Nephron (organoid): ENCODE results near the gene ZNF785.

ENCODE experiments used
- H3K27ac Mint-ChIP-seq, 3 experiments: 2 replicates each; pipeline ENCODE4 v1.8.0; 2020; ENCODE audit warnings: mixed read lengths in 3 of 3, mild to moderate bottlenecking in 2 of 3, moderate library complexity in 1 of 3
- H3K27me3 Mint-ChIP-seq: 2 replicates; pipeline ENCODE4 v1.8.0; 2021; ENCODE audit warnings: low read depth, mild to moderate bottlenecking, moderate library complexity, mixed read lengths
- H3K36me3 Mint-ChIP-seq: 2 replicates; pipeline ENCODE4 v1.8.0; 2020; ENCODE audit warnings: low read depth, mixed read lengths
- H3K4me1 Mint-ChIP-seq: 2 replicates; pipeline ENCODE4 v1.8.0; 2020; ENCODE audit warnings: mixed read lengths
- H3K4me3 Mint-ChIP-seq, 3 experiments: 2 replicates each; pipeline ENCODE4 v1.8.0; 2020; ENCODE audit warnings: mild to moderate bottlenecking in 3 of 3, mixed read lengths in 3 of 3, moderate library complexity in 2 of 3
- H3K9me3 Mint-ChIP-seq: 2 replicates; pipeline ENCODE4 v1.8.0; 2020; ENCODE audit warnings: mixed read lengths
- CTCF ChIP-seq, 3 experiments: fragments of 200-600 bp; sonication (generic); IDR thresholded peaks; one replicate each; pipeline ENCODE4 v1.5.0; 2021; ENCODE audit warnings: antibody characterized with exemption in 3 of 3; ENCODE audit not compliant: unreplicated experiment in 3 of 3

Gene ZNF785

DNA sequence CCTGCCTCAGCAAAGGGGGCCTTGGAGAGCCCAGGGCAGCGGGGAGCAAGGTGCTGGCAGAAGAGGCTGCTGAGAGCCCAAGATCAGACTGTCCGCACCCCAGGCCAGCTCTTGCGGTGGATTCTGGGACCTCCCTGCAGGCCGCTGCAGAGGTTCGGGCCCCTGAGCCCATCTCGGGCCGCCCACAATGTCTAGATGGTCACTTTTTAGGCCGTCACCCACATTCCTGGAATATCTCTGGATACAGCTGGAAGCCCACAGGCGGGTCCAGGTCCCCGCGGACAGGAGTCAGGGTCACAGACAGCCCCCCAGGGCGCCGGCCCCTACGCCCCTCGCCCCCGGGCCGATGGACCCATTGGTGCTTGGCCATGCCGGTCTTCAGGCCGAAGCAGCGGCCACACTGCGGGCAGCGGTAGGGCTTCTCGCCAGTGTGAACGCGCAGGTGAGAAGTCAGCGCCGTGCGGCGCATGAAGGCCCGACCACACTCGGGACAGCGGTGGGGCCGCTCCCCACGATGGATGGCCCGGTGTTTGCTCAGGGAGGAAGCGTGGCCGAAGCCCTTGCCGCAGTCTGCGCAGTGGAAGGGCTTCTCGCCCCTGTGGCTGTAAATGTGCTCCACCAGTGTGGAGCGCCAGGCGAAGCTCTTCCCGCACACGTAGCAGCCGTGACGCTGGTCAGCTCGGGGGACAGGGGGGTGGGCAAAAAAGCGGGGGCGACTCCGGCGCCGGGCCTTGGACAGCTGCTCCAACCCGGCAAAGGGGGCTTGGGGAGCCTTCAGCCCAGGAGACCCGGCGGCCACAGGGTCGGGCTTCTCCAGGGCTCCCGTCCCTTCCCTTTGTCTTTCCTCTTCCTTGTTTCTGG is 53.0 kb downstream of the ZNF785 start:
- Mint-ChIP-seq H3K4me1 (peaks cover 32% of the 10 kb centered on the region), H3K9me3 (no peaks in the 10 kb centered on the region), H3K27me3 (no peaks in the 10 kb centered on the region), H3K27ac (peak overlapping the region; percentile 78 to 98 (median 97)), H3K36me3 (peaks cover 11% of the 10 kb centered on the region), H3K4me3 (peak overlapping the region; percentile 86 to 94 (median 88))
- TF ChIP-seq CTCF (IDR thresholded peaks at IDR 0.05; ENCODE audit: unreplicated experiment in 3 of 3) = no peak
